Measurements from ENCODE around the gene KIAA1958.

DNA sequence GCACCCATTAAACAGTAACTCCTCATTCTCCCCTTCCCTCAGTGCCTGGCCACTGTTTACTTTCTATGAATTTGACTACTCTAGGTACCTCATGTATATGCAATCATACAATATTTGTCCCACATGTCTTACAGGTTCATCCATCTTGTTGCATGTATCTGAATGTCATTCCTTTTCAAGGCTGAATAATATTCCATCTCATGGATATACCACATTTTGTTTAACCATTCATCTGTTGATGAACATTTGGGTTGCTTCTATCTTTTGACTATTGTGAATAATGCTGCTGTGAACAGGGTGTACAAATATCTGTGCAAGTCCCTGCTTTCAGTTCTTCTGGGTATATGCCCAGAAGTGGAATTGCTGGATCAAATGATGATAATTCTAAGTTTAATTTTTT lies 190.4 kb downstream of the KIAA1958 start:
- TF ChIP-seq, protein P1, sequence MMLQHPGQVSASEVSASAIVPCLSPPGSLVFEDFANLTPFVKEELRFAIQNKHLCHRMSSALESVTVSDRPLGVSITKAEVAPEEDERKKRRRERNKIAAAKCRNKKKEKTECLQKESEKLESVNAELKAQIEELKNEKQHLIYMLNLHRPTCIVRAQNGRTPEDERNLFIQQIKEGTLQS (IDR thresholded peaks at IDR 0.05; ENCODE audit: insufficient read depth, low read depth, low read length), result no peak
- TF ChIP-seq, protein P2, sequence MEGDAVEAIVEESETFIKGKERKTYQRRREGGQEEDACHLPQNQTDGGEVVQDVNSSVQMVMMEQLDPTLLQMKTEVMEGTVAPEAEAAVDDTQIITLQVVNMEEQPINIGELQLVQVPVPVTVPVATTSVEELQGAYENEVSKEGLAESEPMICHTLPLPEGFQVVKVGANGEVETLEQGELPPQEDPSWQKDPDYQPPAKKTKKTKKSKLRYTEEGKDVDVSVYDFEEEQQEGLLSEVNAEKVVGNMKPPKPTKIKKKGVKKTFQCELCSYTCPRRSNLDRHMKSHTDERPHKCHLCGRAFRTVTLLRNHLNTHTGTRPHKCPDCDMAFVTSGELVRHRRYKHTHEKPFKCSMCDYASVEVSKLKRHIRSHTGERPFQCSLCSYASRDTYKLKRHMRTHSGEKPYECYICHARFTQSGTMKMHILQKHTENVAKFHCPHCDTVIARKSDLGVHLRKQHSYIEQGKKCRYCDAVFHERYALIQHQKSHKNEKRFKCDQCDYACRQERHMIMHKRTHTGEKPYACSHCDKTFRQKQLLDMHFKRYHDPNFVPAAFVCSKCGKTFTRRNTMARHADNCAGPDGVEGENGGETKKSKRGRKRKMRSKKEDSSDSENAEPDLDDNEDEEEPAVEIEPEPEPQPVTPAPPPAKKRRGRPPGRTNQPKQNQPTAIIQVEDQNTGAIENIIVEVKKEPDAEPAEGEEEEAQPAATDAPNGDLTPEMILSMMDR (IDR thresholded peaks at IDR 0.05; ENCODE audit: control extremely low read depth in 1 of 3, insufficient read depth in 1 of 3, low read depth in 1 of 3, low read length in 3 of 3), result no peak
- TF ChIP-seq GABPA (IDR thresholded peaks at IDR 0.05; ENCODE audit: borderline replicate concordance, insufficient read depth, low read length), result no peak
- TF ChIP-seq, protein P3, sequence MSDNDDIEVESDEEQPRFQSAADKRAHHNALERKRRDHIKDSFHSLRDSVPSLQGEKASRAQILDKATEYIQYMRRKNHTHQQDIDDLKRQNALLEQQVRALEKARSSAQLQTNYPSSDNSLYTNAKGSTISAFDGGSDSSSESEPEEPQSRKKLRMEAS (IDR thresholded peaks at IDR 0.05), result no peak
- TF ChIP-seq RAD21 (IDR thresholded peaks at IDR 0.05 in 1 of 2, conservative IDR thresholded peaks at IDR 0.05 in 1 of 2; ENCODE audit: low read depth in 2 of 2, low read length in 2 of 2), result no peak
- TF ChIP-seq NRF1 (IDR thresholded peaks at IDR 0.05; ENCODE audit: low read depth, low read length), result no peak
- no peak for TF ChIP-seq TAF7 (optimal IDR thresholded peaks at IDR 0.05; ENCODE audit: borderline replicate concordance, low read depth, low read length)

All from H1 (cell line).